PC-9 (cell line): ENCODE measurements around the gene ITGBL1. TPM values are rescaled to one million over a fixed set of nuclear protein-coding genes. Genes with fewer than 3 reads are reported as not detected.

Experiments
- BruUV-seq: library from RNA; stranded (reverse); fragments of 400-500 nt; replicated peaks from 2 replicates; lab custom pipeline; 2021; lab: Mats Ljungman, UMichigan
- CTCF ChIA-PET: fragments of 300-600 bp; sonication (Branson Sonifier 250); formaldehyde crosslinking; loops from one replicate; lab custom pipeline; 2022; ENCODE audit warnings: antibody characterized with exemption; lab: Charles Lee
- POLR2A ChIA-PET: fragments of 300-600 bp; sonication (Branson Sonifier 250); formaldehyde crosslinking; loops from one replicate; lab custom pipeline; 2022; ENCODE audit warnings: antibody characterized with exemption; ENCODE audit not compliant: unreplicated experiment; lab: Charles Lee
- DNase-seq, 2 experiments: peaks; one replicate each; pipeline versions ENCODE4 v3.0.0 to v3.0.0-alpha.2; 2015 to 2022; ENCODE audit warnings: mixed read lengths in 1 of 2
- H2AFZ ChIP-seq: fragments of 200-600 bp; sonication (generic); 2 replicates; pipeline ENCODE4 v1.8.1; 2017; ENCODE audit warnings: antibody characterized with exemption
- H3F3A ChIP-seq: fragments of 200-600 bp; sonication (generic); 2 replicates; pipeline ENCODE4 v1.8.1; 2017; ENCODE audit warnings: antibody characterized with exemption, mild to moderate bottlenecking, low read depth; ENCODE audit not compliant: insufficient read depth
- H3K27ac ChIP-seq: fragments of 200-600 bp; sonication (generic); 2 replicates; pipeline ENCODE4 v1.6.1; 2016; ENCODE audit warnings: mixed run types
- H3K27me3 ChIP-seq: fragments of 200-600 bp; sonication (generic); 2 replicates; pipeline ENCODE4 v1.6.1; 2016; ENCODE audit warnings: low read depth, mixed run types; ENCODE audit not compliant: insufficient read depth
- H3K36me3 ChIP-seq: fragments of 200-600 bp; sonication (generic); 2 replicates; pipeline ENCODE4 v1.6.1; 2016; ENCODE audit warnings: low read depth, mixed run types
- H3K4me1 ChIP-seq: fragments of 200-600 bp; sonication (generic); replicated peaks from 2 replicates; pipeline ENCODE4 v1.6.1; 2016; ENCODE audit warnings: mixed run types; ENCODE audit not compliant: insufficient read depth
- H3K4me2 ChIP-seq: fragments of 200-600 bp; sonication (generic); 2 replicates; pipeline ENCODE4 v1.6.1; 2017; ENCODE audit warnings: mixed run types
- H3K4me3 ChIP-seq: fragments of 200-600 bp; sonication (generic); 2 replicates; pipeline ENCODE4 v1.6.1; 2016; ENCODE audit warnings: mixed run types
- H3K79me2 ChIP-seq: fragments of 200-600 bp; sonication (generic); 2 replicates; pipeline ENCODE4 v1.6.1; 2017; ENCODE audit warnings: low read depth, mixed run types
- H3K9me2 ChIP-seq: fragments of 200-600 bp; sonication (generic); 2 replicates; pipeline ENCODE4 v1.8.1; 2017; ENCODE audit warnings: mild to moderate bottlenecking; ENCODE audit not compliant: insufficient read depth
- H3K9me3 ChIP-seq: fragments of 200-600 bp; sonication (generic); 2 replicates; pipeline ENCODE4 v1.8.1; 2016; ENCODE audit warnings: low read depth; ENCODE audit not compliant: insufficient read depth
- H4K20me1 ChIP-seq: fragments of 200-600 bp; sonication (generic); 2 replicates; pipeline ENCODE4 v1.8.1; 2017; ENCODE audit not compliant: insufficient read depth
- CTCF ChIP-seq: fragments of 200-600 bp; sonication (generic); conservative IDR thresholded peaks from 2 replicates; pipeline ENCODE4 v1.6.1; 2017; ENCODE audit warnings: mixed run types, antibody characterized with exemption, mild to moderate bottlenecking, moderate library complexity
- EZH2 ChIP-seq: fragments of 200-600 bp; sonication (generic); IDR thresholded peaks from 2 replicates; pipeline ENCODE4 v1.8.0; 2017; ENCODE audit warnings: antibody characterized with exemption, low read depth
- intact Hi-C: fragments of 100-400 bp; cut with micrococcal nuclease; formaldehyde crosslinking; loops from one replicate; pipeline ENCODE4 v1.10.0; 2022; ENCODE audit not compliant: unreplicated experiment
- total RNA-seq: library from RNA; stranded (reverse); gene quantifications from 2 replicates; pipeline ENCODE4 v1.2.3, GENCODE V29; 2021

The ITGBL1 gene
- total RNA-seq, 1 experiment from 2014 or later: 52.5 TPM

GRCh38 chr13:101624981-101625380 lies 172.5 kb downstream of the ITGBL1 start:
- H3K4me2 ChIP-seq: peak overlapping the region; percentile 50
- intact Hi-C loops: loop anchor here (2.0 to 5.0 kb wide), 3 partner anchors 48 to 170 kb away; no protein-coding TSS in a partner anchor

GRCh38 chr13:101626925-101627555 lies 174.6 kb downstream of the ITGBL1 start:
- H3F3A ChIP-seq: peaks cover 29% of the 10 kb centered on the region
- H4K20me1 ChIP-seq: 0 out of 2 replicates have a peak, but pooled peaks cover 3% of the 10 kb centered on the region
- no peaks in the 10 kb centered on the region for H3K27me3 ChIP-seq
- H3K9me3 ChIP-seq: no peaks in the 10 kb centered on the region; the same call in 1 of the 2 replicates
- BruUV-seq: no TSS peak
- H3K4me2 ChIP-seq: peak overlapping the region; percentile 20
- no peak for DNase-seq
- no peaks in the 10 kb centered on the region for H3K79me2 ChIP-seq
- TF ChIP-seq CTCF: no peak
- no peak for TF ChIP-seq EZH2
- no peaks in the 10 kb centered on the region; the same call in 1 of the 2 replicates for H3K36me3 ChIP-seq
- no peak overlapping the region for H2AFZ ChIP-seq
- ChIA-PET POLR2A (no interaction called here), CTCF (no interaction called here)
- peaks cover 50% of the 10 kb centered on the region for H3K4me1 ChIP-seq
- intact Hi-C loops: loop anchor here (5.0 kb wide), 1 partner anchor 125 kb away; no protein-coding TSS in a partner anchor
- H3K9me2 ChIP-seq: no peaks in the 10 kb centered on the region
- no peak overlapping the region for H3K27ac ChIP-seq
- no peak overlapping the region for H3K4me3 ChIP-seq

More at GRCh38 chr13:101624981-101625380, 172.5 kb downstream of the ITGBL1 start:
- H3K27me3 ChIP-seq: no peaks in the 10 kb centered on the region
- no peaks in the 10 kb centered on the region for H3K79me2 ChIP-seq
- no peaks in the 10 kb centered on the region for H4K20me1 ChIP-seq
- peak in 1 of 2 experiments; percentile 80 for DNase-seq
- H3K27ac ChIP-seq: peak overlapping the region; percentile 76
- no peaks in the 10 kb centered on the region; the same call in 1 of the 2 replicates for H3K9me3 ChIP-seq
- H3F3A ChIP-seq: peaks cover 29% of the 10 kb centered on the region
- CTCF ChIA-PET: interaction anchor here (0.7 kb wide), 1 partner anchor 10 kb away, joined by 5 read pairs; no protein-coding TSS in a partner anchor
- no peak overlapping the region for H2AFZ ChIP-seq
- H3K4me3 ChIP-seq: no peak overlapping the region
- no peaks in the 10 kb centered on the region for H3K9me2 ChIP-seq
- no peaks in the 10 kb centered on the region; the same call in 1 of the 2 replicates for H3K36me3 ChIP-seq
- POLR2A ChIA-PET: interaction anchor here (0.6 kb wide), 1 partner anchor 40 kb away, joined by 8 read pairs; no protein-coding TSS in a partner anchor
- H3K4me1 ChIP-seq: peaks cover 50% of the 10 kb centered on the region
- no peak for TF ChIP-seq CTCF
- no peak for TF ChIP-seq EZH2
- no TSS peak for BruUV-seq

- no peak for DNase-seq
- H3K9me2 ChIP-seq: 0 out of 2 replicates have a peak, but pooled peaks cover 4% of the 10 kb centered on the region
- no peak overlapping the region for H3K4me3 ChIP-seq
- no peaks in the 10 kb centered on the region for H3K79me2 ChIP-seq
- POLR2A ChIA-PET: no interaction called here
- H2AFZ ChIP-seq: no peak overlapping the region
- peaks cover 47% of the 10 kb centered on the region for H3K4me1 ChIP-seq
- 0 out of 2 replicates have a peak, but pooled peaks cover 3% of the 10 kb centered on the region for H4K20me1 ChIP-seq
- peak overlapping the region; percentile 20 for H3K4me2 ChIP-seq
- H3K27me3 ChIP-seq: no peaks in the 10 kb centered on the region
- intact Hi-C loops: loop anchor here (5.0 kb wide), 1 partner anchor 125 kb away; no protein-coding TSS in a partner anchor
- BruUV-seq: no TSS peak
- CTCF ChIA-PET: no interaction called here
- H3K27ac ChIP-seq: no peak overlapping the region
- H3K9me3 ChIP-seq: no peaks in the 10 kb centered on the region; the same call in 1 of the 2 replicates
- no peak for TF ChIP-seq EZH2
- no peaks in the 10 kb centered on the region; the same call in 1 of the 2 replicates for H3K36me3 ChIP-seq
- H3F3A ChIP-seq: peaks cover 25% of the 10 kb centered on the region
Observed at GRCh38 chr13:101627556-101627943, 175.1 kb downstream of the ITGBL1 start.
